Measurements from ENCODE around the gene THOC1. TPM values are rescaled to one million over a fixed set of nuclear protein-coding genes. Genes with fewer than 3 reads are reported as not detected.

The THOC1 gene
- total and polyA plus RNA-seq, 2 of the 8 experiments (the other 6 are each of a cell fraction or from before 2014, with no cell fraction given): 19.1 to 66.4 TPM

DNA sequence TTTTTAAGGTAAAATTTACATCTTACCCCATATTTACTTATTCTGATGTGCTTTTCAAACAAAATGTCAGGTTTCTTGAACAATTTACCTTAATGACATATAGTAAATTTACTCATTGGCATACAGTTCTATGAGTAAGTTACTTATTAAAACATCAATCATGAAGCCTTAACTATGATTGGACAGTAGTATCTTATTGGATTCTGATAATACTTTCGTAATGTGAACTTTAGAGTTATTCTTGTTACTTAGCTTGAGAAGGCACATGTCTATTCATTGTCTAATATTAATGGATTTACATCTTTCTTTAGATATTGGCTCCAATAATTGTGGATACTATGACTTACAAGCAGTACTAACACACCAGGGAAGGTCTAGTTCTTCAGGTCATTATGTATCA, 57.8 kb downstream of the THOC1 start:
- FAIRE-seq: no peak
- POLR2A ChIA-PET (ENCODE audit: partially characterized antibody): interaction anchor here (0.9 kb wide), 1 partner anchor 16 kb away, joined by 3 read pairs; no protein-coding TSS in a partner anchor
- TF ChIP-seq, protein P1, sequence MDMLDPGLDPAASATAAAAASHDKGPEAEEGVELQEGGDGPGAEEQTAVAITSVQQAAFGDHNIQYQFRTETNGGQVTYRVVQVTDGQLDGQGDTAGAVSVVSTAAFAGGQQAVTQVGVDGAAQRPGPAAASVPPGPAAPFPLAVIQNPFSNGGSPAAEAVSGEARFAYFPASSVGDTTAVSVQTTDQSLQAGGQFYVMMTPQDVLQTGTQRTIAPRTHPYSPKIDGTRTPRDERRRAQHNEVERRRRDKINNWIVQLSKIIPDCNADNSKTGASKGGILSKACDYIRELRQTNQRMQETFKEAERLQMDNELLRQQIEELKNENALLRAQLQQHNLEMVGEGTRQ (IDR thresholded peaks at IDR 0.05; ENCODE audit: low read length): no peak
- TF ChIP-seq TBP (IDR thresholded peaks at IDR 0.05; ENCODE audit: low read depth, low read length): no peak
- TF ChIP-seq KDM1A (IDR thresholded peaks at IDR 0.05; ENCODE audit: borderline replicate concordance, low read length): no peak
- TF ChIP-seq CREB1 (IDR thresholded peaks at IDR 0.05): no peak
- no peak for TF ChIP-seq TEAD4 (IDR thresholded peaks at IDR 0.05; ENCODE audit: low read depth, low read length)
- TF ChIP-seq CTBP2 (IDR thresholded peaks at IDR 0.05; ENCODE audit: borderline replicate concordance, insufficient read depth, insufficient read length, low read length): no peak
- no peak for TF ChIP-seq RNF2 (IDR thresholded peaks at IDR 0.05; ENCODE audit: borderline replicate concordance, low read depth, low read length, missing control alignments, poor library complexity, severe bottlenecking)
- no peak for TF ChIP-seq POU5F1 (IDR thresholded peaks at IDR 0.05; ENCODE audit: low read depth, low read length)
- TF ChIP-seq RBBP5 (IDR thresholded peaks at IDR 0.05; ENCODE audit: borderline replicate concordance, low read depth, low read length): no peak
- no peak for TF ChIP-seq RXRA (IDR thresholded peaks at IDR 0.05; ENCODE audit: insufficient read depth, low read depth, low read length)
- no peak for TF ChIP-seq SIRT6 (IDR thresholded peaks at IDR 0.05; ENCODE audit: low read length)
- no peak for TF ChIP-seq PHF8 (conservative IDR thresholded peaks at IDR 0.05; ENCODE audit: low read depth, low read length)
- no peak for TF ChIP-seq BCL11A (IDR thresholded peaks at IDR 0.05; ENCODE audit: low read depth in 2 of 2, low read length in 2 of 2)

More for the DNA sequence above, 57.8 kb downstream of the THOC1 start:
- CTCF ChIA-PET (ENCODE audit: partially characterized antibody): no interaction called here
- H3K9ac ChIP-seq (replicated peaks in 1 of 4; ENCODE audit: extremely low read depth in 1 of 4, low read depth in 3 of 4, low read length in 3 of 4): no peak overlapping the region
- H3K36me3 ChIP-seq (ENCODE audit: control insufficient read depth in 2 of 4, insufficient read depth in 4 of 4, low read length in 3 of 4): peaks cover 9 to 50% (median 37%) of the 10 kb centered on the region in 4 experiments
- H3K23me2 ChIP-seq (ENCODE audit: low read depth, low read length): no peaks in the 10 kb centered on the region
- H3K27ac ChIP-seq (ENCODE audit: low read depth, low read length): no peak overlapping the region
- no peak overlapping the region for H3K4me2 ChIP-seq (ENCODE audit: insufficient read depth in 1 of 2, low read depth in 2 of 2, low read length in 2 of 2)
- no peak overlapping the region for H2BK12ac ChIP-seq (ENCODE audit: low read depth, low read length)
- no peak overlapping the region for H3K23ac ChIP-seq (ENCODE audit: insufficient read length)
- H4K5ac ChIP-seq (ENCODE audit: insufficient read length, low read depth, low read length): no peak overlapping the region
- no peak overlapping the region for H3K14ac ChIP-seq (ENCODE audit: insufficient read length)
- no peak for DNase-seq (ENCODE audit: low read depth in 1 of 2, low spot score in 2 of 2)
- H3K27me3 ChIP-seq (replicated peaks in 1 of 4; ENCODE audit: control insufficient read depth in 3 of 4, extremely low read depth in 1 of 4, insufficient read depth in 3 of 4, low read length in 3 of 4): no peaks in the 10 kb centered on the region
- H2AFZ ChIP-seq (ENCODE audit: low read length): no peak overlapping the region
- no peak overlapping the region for H2BK20ac ChIP-seq (ENCODE audit: low read length)
- WGBS, 2 experiments (ENCODE audit: extremely low coverage in 1 of 2, insufficient coverage in 1 of 2, insufficient read length in 1 of 2, insufficient replicate concordance in 2 of 2, low coverage in 1 of 2, low lambda C conversion rate in 2 of 2, missing lambda C conversion rate in 1 of 2): 79% methylated on average over 1 of the region's 1 CpG; no CpG with 5 or more reads in 1 of the 2 experiments
- H2BK15ac ChIP-seq (ENCODE audit: low read length): no peak overlapping the region
- H4K91ac ChIP-seq (replicated peaks; ENCODE audit: insufficient read length, low read length): no peak overlapping the region
- no peaks in the 10 kb centered on the region; a peak in 1 of 4 replicates for H3K79me2 ChIP-seq (ENCODE audit: control insufficient read depth in 1 of 2, insufficient read depth in 2 of 2, low read length in 2 of 2)
- H3K9me3 ChIP-seq (ENCODE audit: insufficient read depth in 2 of 2, low read depth in 1 of 2, low read length in 1 of 2): no peaks in the 10 kb centered on the region
- H3K79me1 ChIP-seq (ENCODE audit: low read depth, low read length): no peaks in the 10 kb centered on the region; the same call in 1 of the 2 replicates
- no peak overlapping the region for H2BK120ac ChIP-seq (replicated peaks; ENCODE audit: low read depth, low read length)
- H3K56ac ChIP-seq (replicated peaks; ENCODE audit: insufficient read length, low read depth, low read length): no peak overlapping the region
- no peak overlapping the region for H3K4ac ChIP-seq (replicated peaks; ENCODE audit: insufficient read length, low read depth, low read length)
- no peak overlapping the region for H2BK5ac ChIP-seq (ENCODE audit: low read depth, low read length)
- peaks cover 0 to 3% (median 0%) of the 10 kb centered on the region in 4 experiments; a peak in 1 of 7 replicates for H3K4me1 ChIP-seq (replicated peaks in 1 of 4; ENCODE audit: control insufficient read depth in 3 of 4, insufficient read depth in 4 of 4, low read length in 3 of 4)
- H4K20me1 ChIP-seq (replicated peaks in 1 of 2; ENCODE audit: control insufficient read depth in 1 of 2, insufficient read depth in 2 of 2, low read length in 2 of 2): no peaks in the 10 kb centered on the region
- H2AK5ac ChIP-seq (ENCODE audit: low read depth, low read length): no peak overlapping the region
- no peak overlapping the region for H3K18ac ChIP-seq (ENCODE audit: extremely low read depth, low read length)
- peak overlapping the region in 1 of 4 experiments; percentile 23; a peak in 1 of 8 replicates for H3K4me3 ChIP-seq (ENCODE audit: extremely low read depth in 1 of 4, insufficient read depth in 2 of 4, low read depth in 3 of 4, low read length in 4 of 4)
- H4K8ac ChIP-seq (ENCODE audit: extremely low read depth, insufficient read depth, low read length): no peak overlapping the region

Data from H1 (cell line).